WTC11 (cell line): ENCODE results near the gene TMEM266. TPM values are rescaled to one million over a fixed set of nuclear protein-coding genes. Genes with fewer than 3 reads are reported as not detected.

Source experiments
- ATAC-seq: fragments of 200-7000 bp; cut with Tn5 transposase; 2 replicates; pipeline ENCODE4 v1.10.0; 2021; ENCODE audit warnings: mild to moderate bottlenecking, moderate library complexity
- CTCF ChIA-PET: fragments of 300-600 bp; sonication (Branson Sonifier 250); formaldehyde crosslinking; loops from one replicate; lab custom pipeline; 2021; ENCODE audit warnings: antibody characterized with exemption; lab: Charles Lee
- POLR2A ChIA-PET: fragments of 350-600 bp; sonication (Branson Sonifier 250); formaldehyde crosslinking; loops from one replicate; lab custom pipeline; 2021; ENCODE audit warnings: antibody characterized with exemption; lab: Charles Lee
- DNase-seq: peaks from one replicate; pipeline ENCODE4 v3.0.0; 2021; ENCODE audit warnings: low spot score
- H3K27ac Mint-ChIP-seq: 2 replicates; pipeline ENCODE4 v1.8.0; 2021; ENCODE audit warnings: mixed read lengths
- H3K27me3 Mint-ChIP-seq: 2 replicates; pipeline ENCODE4 v1.8.0; 2021; ENCODE audit warnings: low read depth, mild to moderate bottlenecking, moderate library complexity, mixed read lengths
- H3K36me3 Mint-ChIP-seq: 2 replicates; pipeline ENCODE4 v1.8.0; 2021; ENCODE audit warnings: mixed read lengths
- H3K4me1 Mint-ChIP-seq: 2 replicates; pipeline ENCODE4 v1.8.0; 2022; ENCODE audit warnings: mixed read lengths
- H3K4me3 Mint-ChIP-seq: 2 replicates; pipeline ENCODE4 v1.8.0; 2021; ENCODE audit warnings: mild to moderate bottlenecking, moderate library complexity, mixed read lengths
- H3K9me3 Mint-ChIP-seq: 2 replicates; pipeline ENCODE4 v1.8.0; 2021; ENCODE audit warnings: mixed read lengths
- AR ChIP-seq: fragments of 250-450 bp; sonication (Bioruptor Pico); IDR thresholded peaks from 2 replicates; pipeline ENCODE4 v1.9.0; 2021; ENCODE audit warnings: mild to moderate bottlenecking
- ARID4B ChIP-seq: sonication (generic); formaldehyde crosslinking; IDR thresholded peaks from 2 replicates; pipeline ENCODE4 v1.8.0; 2023; ENCODE audit warnings: missing genetic modification reagents, mild to moderate bottlenecking, borderline replicate concordance
- CBFB ChIP-seq: sonication (generic); formaldehyde crosslinking; IDR thresholded peaks from 2 replicates; pipeline ENCODE4 v1.8.1; 2022; ENCODE audit warnings: mild to moderate bottlenecking, low read depth, missing genetic modification reagents
- CDX4 ChIP-seq: fragments of 250-450 bp; sonication (Bioruptor Pico); IDR thresholded peaks from 2 replicates; pipeline ENCODE4 v1.9.0; 2021; ENCODE audit warnings: moderate library complexity, mild to moderate bottlenecking, inconsistent platforms, borderline replicate concordance
- CREM ChIP-seq: sonication (generic); formaldehyde crosslinking; IDR thresholded peaks from 2 replicates; pipeline ENCODE4 v1.8.1; 2022; ENCODE audit warnings: mild to moderate bottlenecking, missing genetic modification reagents, moderate library complexity
- E2F1 ChIP-seq: sonication (generic); formaldehyde crosslinking; IDR thresholded peaks from 2 replicates; pipeline ENCODE4 v1.8.0; 2022; ENCODE audit warnings: mild to moderate bottlenecking, missing genetic modification reagents
- E2F4 ChIP-seq: sonication (generic); formaldehyde crosslinking; IDR thresholded peaks from 2 replicates; pipeline ENCODE4 v1.8.1; 2022; ENCODE audit warnings: low read depth, mild to moderate bottlenecking, moderate library complexity, missing genetic modification reagents, borderline replicate concordance
- ELF4 ChIP-seq: sonication (generic); formaldehyde crosslinking; IDR thresholded peaks from 2 replicates; pipeline ENCODE4 v1.8.1; 2022; ENCODE audit warnings: low read depth, mild to moderate bottlenecking, moderate library complexity, missing genetic modification reagents
- ETV6 ChIP-seq: sonication (generic); formaldehyde crosslinking; IDR thresholded peaks from 2 replicates; pipeline ENCODE4 v1.8.1; 2022; ENCODE audit warnings: mild to moderate bottlenecking, missing genetic modification reagents
- FOXP1 ChIP-seq: sonication (generic); formaldehyde crosslinking; IDR thresholded peaks from 2 replicates; pipeline ENCODE4 v1.8.0; 2022; ENCODE audit warnings: missing genetic modification reagents, mild to moderate bottlenecking, moderate library complexity, borderline replicate concordance
- GABPB1 ChIP-seq: sonication (generic); formaldehyde crosslinking; IDR thresholded peaks from 2 replicates; pipeline ENCODE4 v1.8.1; 2023; ENCODE audit warnings: mild to moderate bottlenecking, missing genetic modification reagents
- HMGA2 ChIP-seq: fragments of 250-450 bp; sonication (Bioruptor Pico); IDR thresholded peaks from 2 replicates; pipeline ENCODE4 v1.4.0; 2021; ENCODE audit warnings: mild to moderate bottlenecking, moderate library complexity
- KAT7 ChIP-seq: sonication (generic); formaldehyde crosslinking; IDR thresholded peaks from 2 replicates; pipeline ENCODE4 v1.8.1; 2023; ENCODE audit warnings: missing genetic modification reagents, mild to moderate bottlenecking, borderline replicate concordance
- NFATC4 ChIP-seq: fragments of 250-450 bp; sonication (Bioruptor Pico); IDR thresholded peaks from 2 replicates; pipeline ENCODE4 v1.9.0; 2021; ENCODE audit warnings: mild to moderate bottlenecking
- OVOL2 ChIP-seq: fragments of 250-450 bp; sonication (Bioruptor Pico); IDR thresholded peaks from 2 replicates; pipeline ENCODE4 v1.9.0; 2021; ENCODE audit warnings: mild to moderate bottlenecking, borderline replicate concordance
- SOX15 ChIP-seq: fragments of 250-450 bp; sonication (Bioruptor Pico); IDR thresholded peaks from 2 replicates; pipeline ENCODE4 v1.9.0; 2021; ENCODE audit warnings: mild to moderate bottlenecking
- SP1 ChIP-seq: sonication (generic); formaldehyde crosslinking; conservative IDR thresholded peaks from 2 replicates; pipeline ENCODE4 v1.8.1; 2022; ENCODE audit warnings: missing genetic modification reagents
- STAT6 ChIP-seq: sonication (generic); formaldehyde crosslinking; conservative IDR thresholded peaks from 2 replicates; pipeline ENCODE4 v1.8.1; 2023; ENCODE audit warnings: mild to moderate bottlenecking, low read depth, missing genetic modification reagents, moderate library complexity
- ZMAT4 ChIP-seq: fragments of 250-450 bp; sonication (Bioruptor Pico); IDR thresholded peaks from 2 replicates; pipeline ENCODE4 v1.9.0; 2021; ENCODE audit warnings: mild to moderate bottlenecking
- ZNF232 ChIP-seq: sonication (generic); formaldehyde crosslinking; IDR thresholded peaks from 2 replicates; pipeline ENCODE4 v1.8.0; 2022; ENCODE audit warnings: mild to moderate bottlenecking, missing genetic modification reagents
- ZNF263 ChIP-seq: sonication (generic); formaldehyde crosslinking; IDR thresholded peaks from 2 replicates; pipeline ENCODE4 v1.8.1; 2022; ENCODE audit warnings: low read depth, mild to moderate bottlenecking, moderate library complexity, missing genetic modification reagents
- ZNF423 ChIP-seq: fragments of 250-450 bp; sonication (Bioruptor Pico); IDR thresholded peaks from 2 replicates; pipeline ENCODE4 v2.1.2; 2022; ENCODE audit warnings: mild to moderate bottlenecking, moderate library complexity
- total RNA-seq: library from RNA; stranded (reverse); gene quantifications from 3 replicates; pipeline ENCODE4 v1.2.3, GENCODE V29; 2021

The TMEM266 gene
- total RNA-seq, 1 experiment from 2014 or later: 8.6 TPM

- TF ChIP-seq E2F4 (CRISPR knock-in tag): no peak
- no peak for TF ChIP-seq HMGA2 (CRISPR knock-in tag)
- TF ChIP-seq E2F1: no peak
- TF ChIP-seq CREM (CRISPR knock-in tag): no peak
- no peak for TF ChIP-seq ZNF423 (CRISPR knock-in tag)
- TF ChIP-seq NFATC4 (CRISPR knock-in tag): no peak
- TF ChIP-seq ZNF263 (CRISPR knock-in tag): no peak
- no peak for TF ChIP-seq ARID4B (CRISPR knock-in tag)
These were observed 149.1 kb downstream of the TMEM266 start (continued) for GRCh38 chr15:76208786-76209424.

GRCh38 chr15:76209523-76209922 lies 149.7 kb downstream of the TMEM266 start:
- ChIA-PET CTCF (interaction anchor here (1.0 kb wide), 1 partner anchor 26 kb away, joined by 3 read pairs; no protein-coding TSS in a partner anchor), POLR2A (no interaction called here)
- no peak overlapping the region for H3K27ac Mint-ChIP-seq
- H3K36me3 Mint-ChIP-seq: no peaks in the 10 kb centered on the region; the same call in 1 of the 2 replicates
- no peak for DNase-seq
- no peak overlapping the region for H3K4me3 Mint-ChIP-seq
- H3K9me3 Mint-ChIP-seq: no peaks in the 10 kb centered on the region
- no peaks in the 10 kb centered on the region for H3K27me3 Mint-ChIP-seq
- ATAC-seq: no peak
- peaks cover 6% of the 10 kb centered on the region; the same call in 1 of the 2 replicates for H3K4me1 Mint-ChIP-seq
- TF ChIP-seq FOXP1 (CRISPR knock-in tag) (no peak), SOX15 (CRISPR knock-in tag) (no peak), CREM (CRISPR knock-in tag) (no peak), CDX4 (CRISPR knock-in tag) (no peak), SP1 (CRISPR knock-in tag) (no peak), ZMAT4 (no peak), CBFB (no peak), STAT6 (CRISPR knock-in tag) (no peak), GABPB1 (CRISPR knock-in tag) (no peak), ETV6 (CRISPR knock-in tag) (no peak), AR (no peak), KAT7 (CRISPR knock-in tag) (no peak), ELF4 (CRISPR knock-in tag) (no peak), OVOL2 (CRISPR knock-in tag) (no peak), ZNF232 (CRISPR knock-in tag) (no peak)
